ENCODE results near the gene LAG3.

DNA sequence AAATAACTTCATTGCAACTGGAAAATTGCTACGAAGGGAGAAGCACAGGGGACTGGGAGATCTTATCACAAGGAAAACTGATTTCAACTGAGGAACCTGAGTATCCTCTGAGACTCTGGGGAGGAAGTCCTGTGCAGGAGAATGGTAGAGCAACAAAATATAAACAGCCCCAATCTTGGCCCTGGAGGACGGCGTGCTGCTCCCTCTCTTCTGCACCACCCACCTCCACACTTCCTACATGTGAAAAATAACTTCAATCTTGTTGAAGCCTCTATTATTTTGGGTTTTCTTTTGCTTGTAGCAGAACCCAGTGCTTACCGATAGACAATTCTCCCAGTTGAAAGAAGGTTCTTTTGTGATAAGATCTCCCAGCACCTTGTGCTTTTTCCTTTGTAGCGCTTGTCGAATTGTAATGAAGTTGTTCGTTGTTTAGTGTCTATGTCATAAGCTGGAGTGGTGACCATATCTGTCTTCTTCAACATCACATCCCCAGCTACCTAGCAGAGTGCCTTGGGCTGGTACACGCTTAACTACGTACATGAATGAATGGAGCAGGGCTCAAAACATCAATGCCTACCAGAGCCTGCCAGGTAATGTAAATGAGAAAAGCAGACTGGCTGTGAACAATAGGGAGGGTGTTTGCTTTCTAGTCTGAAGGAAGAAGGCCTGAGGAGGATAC is 14.2 kb downstream of the LAG3 start:
- TF ChIP-seq CTCF (IDR thresholded peaks at IDR 0.05) (no peak), ZFX (IDR thresholded peaks at IDR 0.05; ENCODE audit: borderline replicate concordance) (no peak)
